ENCODE measurements around the gene MAGEB17.

- TF ChIP-seq CTCF (IDR thresholded peaks at IDR 0.05) (no peak), POLR2A (IDR thresholded peaks at IDR 0.05) (no peak)
These were observed 6.6 kb upstream of the MAGEB17 start for GRCh38 chrX:16160729-16161128.

Measured in vagina (tissue), 2 donors.